Fibroblast of lung (primary cell): ENCODE results near the gene KIAA1671. TPM values are rescaled to one million over a fixed set of nuclear protein-coding genes. Genes with fewer than 3 reads are reported as not detected.

Source experiments
- DNase-seq, 2 donors: peaks; one replicate each; pipeline versions ENCODE4 v3.0.0 to v3.0.0-alpha.2; 2010; ENCODE audit warnings: low read depth in 2 of 2
- H2AFZ ChIP-seq: 2 replicates; pipeline ENCODE4 v1.5.1; 2012; ENCODE audit warnings: low read length, control low read depth, inconsistent platforms
- H3K27ac ChIP-seq: 2 replicates; pipeline ENCODE4 v1.5.1; 2011; ENCODE audit warnings: low read length, control low read depth; ENCODE audit not compliant: insufficient read depth
- H3K27me3 ChIP-seq: 2 replicates; pipeline ENCODE4 v1.5.1; 2011; ENCODE audit warnings: mild to moderate bottlenecking, low read length; ENCODE audit not compliant: control insufficient read depth, insufficient read depth
- H3K36me3 ChIP-seq: 2 replicates; pipeline ENCODE4 v1.5.1; 2011; ENCODE audit warnings: low read length; ENCODE audit not compliant: control insufficient read depth, insufficient read depth
- H3K4me1 ChIP-seq: 2 replicates; pipeline ENCODE4 v1.5.1; 2011; ENCODE audit warnings: low read length; ENCODE audit not compliant: control insufficient read depth, insufficient read depth; ENCODE audit errors: extremely low read depth
- H3K4me2 ChIP-seq: 2 replicates; pipeline ENCODE4 v1.5.1; 2011; ENCODE audit warnings: low read length, control low read depth; ENCODE audit not compliant: insufficient read depth; ENCODE audit errors: extremely low read depth
- H3K4me3 ChIP-seq, 4 experiments: fragments of 200-600 bp in 1 of 4; sonication (generic) in 1 of 4; replicated peaks in 1 of 4; 2 replicates each; pipeline ENCODE4 v1.5.1; 2011 to 2016; ENCODE audit warnings: low read length in 4 of 4, low read depth in 3 of 4, mild to moderate bottlenecking in 3 of 4, control low read depth in 2 of 4, inconsistent platforms in 1 of 4, mixed read lengths in 1 of 4; ENCODE audit not compliant: insufficient read depth in 1 of 4; ENCODE audit errors: control extremely low read depth in 1 of 4
- H3K79me2 ChIP-seq: 2 replicates; pipeline ENCODE4 v1.5.1; 2012; ENCODE audit warnings: mild to moderate bottlenecking, low read length, inconsistent platforms; ENCODE audit not compliant: control insufficient read depth, insufficient read depth
- H3K9ac ChIP-seq: 2 replicates; pipeline ENCODE4 v1.5.1; 2011; ENCODE audit warnings: mild to moderate bottlenecking, low read length, control low read depth; ENCODE audit not compliant: insufficient read depth
- H3K9me3 ChIP-seq: 2 replicates; pipeline ENCODE4 v1.5.1; 2012; ENCODE audit warnings: low read depth, low read length; ENCODE audit not compliant: control insufficient read depth, insufficient read depth
- H4K20me1 ChIP-seq: 2 replicates; pipeline ENCODE4 v1.5.1; 2011; ENCODE audit warnings: low read length; ENCODE audit not compliant: control insufficient read depth, insufficient read depth; ENCODE audit errors: extremely low read depth
- CTCF ChIP-seq, 2 donors: IDR thresholded peaks in 1 of 2; conservative IDR thresholded peaks in 1 of 2; 1 replicate in 1 of 2; 2 replicates in 1 of 2; pipeline ENCODE4 v1.5.1; 2011 to 2012; ENCODE audit warnings: low read length in 2 of 2, control low read depth in 1 of 2, inconsistent platforms in 1 of 2, low read depth in 1 of 2, mild to moderate bottlenecking in 1 of 2
- EZH2 ChIP-seq: IDR thresholded peaks from 2 replicates; pipeline ENCODE4 v1.5.1; 2012; ENCODE audit warnings: low read length, control low read depth, mild to moderate bottlenecking; ENCODE audit errors: missing control alignments
- polyA plus RNA-seq, 2 donors: library from polyadenylated mRNA; depleted of rRNA in 1 of 2; stranded (reverse) in 1 of 2; unstranded in 1 of 2; fragments of >200 nt; gene quantifications; 2 replicates each; pipeline ENCODE4 v1.2.1, GENCODE V29; 2011 to 2012; ENCODE audit warnings: missing spikeins in 1 of 2
- total RNA-seq: library from RNA; depleted of rRNA; stranded (reverse); fragments of >200 nt; gene quantifications from 2 replicates; pipeline ENCODE4 v1.2.1, GENCODE V29; 2014

The KIAA1671 gene
- total and polyA plus RNA-seq, 2 donors (not counting 1 experiment from before 2014, with no cell fraction given) = 0.34 to 1.3 TPM

GRCh38 chr22:25008666-25009065 lies 56.1 kb downstream of the KIAA1671 start:
- Histone ChIP-seq H3K9me3 (no peaks in the 10 kb centered on the region), H2AFZ (no peak overlapping the region), H3K9ac (no peak overlapping the region), H3K27ac (no peak overlapping the region), H4K20me1 (no peaks in the 10 kb centered on the region), H3K27me3 (no peaks in the 10 kb centered on the region), H3K36me3 (no peaks in the 10 kb centered on the region), H3K4me3 (no peak overlapping the region), H3K4me2 (no peak overlapping the region), H3K4me1 (no peaks in the 10 kb centered on the region), H3K79me2 (no peaks in the 10 kb centered on the region)
- no peak for TF ChIP-seq CTCF (conservative IDR thresholded peaks at IDR 0.05 in 1 of 2, IDR thresholded peaks at IDR 0.05 in 1 of 2; ENCODE audit: low read depth in 1 of 2, low read length in 2 of 2)
- no peak for DNase-seq

DNA sequence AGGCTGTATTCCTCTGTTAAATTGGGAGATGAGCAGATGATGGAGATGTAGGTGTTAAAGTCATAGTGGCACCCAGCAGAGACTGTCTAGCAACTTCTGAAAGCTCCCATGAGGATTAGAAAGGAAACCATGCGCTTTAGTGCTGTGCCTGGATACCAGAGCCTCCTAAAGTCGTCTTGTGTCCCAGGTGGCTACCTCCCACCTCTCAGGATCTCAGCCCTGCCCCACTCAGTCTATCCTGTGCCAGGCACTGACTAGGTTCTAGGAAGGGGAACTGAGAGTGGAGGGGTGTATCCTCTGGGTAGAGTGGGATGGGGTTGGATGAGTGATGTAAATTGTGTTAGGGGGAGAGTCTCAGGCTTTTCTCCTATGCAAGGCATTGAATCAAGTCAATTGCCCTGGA lies 60.2 kb downstream of the KIAA1671 start:
- Histone ChIP-seq H3K4me1 (no peaks in the 10 kb centered on the region), H4K20me1 (no peaks in the 10 kb centered on the region), H3K27me3 (no peaks in the 10 kb centered on the region), H2AFZ (no peak overlapping the region), H3K9me3 (no peaks in the 10 kb centered on the region), H3K27ac (no peak overlapping the region), H3K4me3 (no peak overlapping the region), H3K9ac (no peak overlapping the region), H3K4me2 (no peak overlapping the region), H3K79me2 (no peaks in the 10 kb centered on the region), H3K36me3 (no peaks in the 10 kb centered on the region)
- no peak for DNase-seq
- TF ChIP-seq EZH2 = no peak

DNA sequence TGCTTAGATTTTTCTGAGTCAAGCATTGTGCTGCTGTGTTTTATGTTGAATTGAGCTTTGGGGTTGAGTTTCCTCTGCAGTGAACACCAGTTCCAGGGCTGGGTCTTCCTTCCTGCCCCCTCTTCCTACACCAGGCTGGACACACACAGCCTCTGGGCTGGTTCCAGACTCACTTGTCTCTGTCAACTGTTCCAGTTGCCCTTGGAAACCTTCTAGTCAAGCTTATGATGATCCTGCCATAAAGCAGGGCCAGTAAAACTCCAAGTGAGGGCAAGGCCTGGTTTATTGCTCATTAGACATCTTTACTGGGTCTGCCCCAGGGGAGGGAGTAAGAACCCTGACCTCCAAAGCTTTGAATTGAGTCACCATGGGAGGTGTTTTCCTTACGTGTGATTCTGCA lies 61.1 kb downstream of the KIAA1671 start:
- no peaks in the 10 kb centered on the region for H4K20me1 ChIP-seq
- H3K4me1 ChIP-seq = no peaks in the 10 kb centered on the region
- H3K36me3 ChIP-seq = no peaks in the 10 kb centered on the region
- H3K4me2 ChIP-seq = no peak overlapping the region
- no peak overlapping the region for H3K4me3 ChIP-seq
- no peaks in the 10 kb centered on the region for H3K79me2 ChIP-seq
- H3K27me3 ChIP-seq = no peaks in the 10 kb centered on the region
- no peak overlapping the region for H3K27ac ChIP-seq
- TF ChIP-seq EZH2 (no peak), CTCF (conservative IDR thresholded peaks at IDR 0.05 in 1 of 2, IDR thresholded peaks at IDR 0.05 in 1 of 2; ENCODE audit: low read depth in 1 of 2, low read length in 2 of 2) (no peak)
- no peak overlapping the region for H3K9ac ChIP-seq
- no peak for DNase-seq
- no peak overlapping the region for H2AFZ ChIP-seq
- no peaks in the 10 kb centered on the region for H3K9me3 ChIP-seq
